NCI-H1417 (cell line): ENCODE measurements around the gene EDIL3.
"Not testable (repeated sequence)": the region's sequence is repeated elsewhere in the genome, so short reads cannot be mapped to it uniquely, and the experiment has no call there.

Experiments
- DNase-seq, 3 experiments: peaks; one replicate each; lab custom pipeline; 2025; lab: John Stamatoyannopoulos, UW

Gene EDIL3

GRCh38 chr5:84378961-84379360 is 5.7 kb downstream of the EDIL3 start:
- DNase-seq = no peak

- DNase-seq = peak in 1 of 3 experiments; percentile 1
These were observed 6.3 kb downstream of the EDIL3 start for GRCh38 chr5:84378420-84378819.

- no peak for DNase-seq
These were observed 8.3 kb downstream of the EDIL3 start for GRCh38 chr5:84376346-84376745.

- no peak for DNase-seq
These were observed 10.1 kb downstream of the EDIL3 start for GRCh38 chr5:84374568-84374967.

GRCh38 chr5:84373506-84373905 is 11.2 kb downstream of the EDIL3 start:
- no peak for DNase-seq

GRCh38 chr5:84372066-84372695 is 12.5 kb downstream of the EDIL3 start:
- DNase-seq = no peak

GRCh38 chr5:84370176-84370575 is 14.5 kb downstream of the EDIL3 start:
- peak in 2 of 3 experiments; percentile 24 to 69 for DNase-seq

- no peak for DNase-seq
These were observed 20.6 kb downstream of the EDIL3 start for GRCh38 chr5:84364043-84364442.

GRCh38 chr5:84362061-84362720 is 22.5 kb downstream of the EDIL3 start:
- DNase-seq = no peak

- no peak for DNase-seq
These were observed 23.1 kb downstream of the EDIL3 start for GRCh38 chr5:84361572-84361971.

- no peak for DNase-seq
These were observed 24.6 kb downstream of the EDIL3 start for GRCh38 chr5:84360056-84360455.

GRCh38 chr5:84354101-84354500 is 30.6 kb downstream of the EDIL3 start:
- no peak for DNase-seq

- DNase-seq = peak in 1 of 3 experiments; percentile 9
These were observed 39.9 kb downstream of the EDIL3 start for GRCh38 chr5:84344788-84345187.

- no peak for DNase-seq
These were observed 41.5 kb downstream of the EDIL3 start for GRCh38 chr5:84343171-84343570.

GRCh38 chr5:84332106-84332505 is 52.6 kb downstream of the EDIL3 start:
- DNase-seq = no peak

GRCh38 chr5:84327591-84327990 is 57.1 kb downstream of the EDIL3 start:
- no peak for DNase-seq

GRCh38 chr5:84322646-84323045 is 62.0 kb downstream of the EDIL3 start:
- DNase-seq = no peak

GRCh38 chr5:84317826-84318225 is 66.9 kb downstream of the EDIL3 start:
- not testable (repeated sequence) for DNase-seq

- DNase-seq = not testable (repeated sequence)
These were observed 72.4 kb downstream of the EDIL3 start for GRCh38 chr5:84312280-84312679.

- DNase-seq = not testable (repeated sequence)
These were observed 74.8 kb downstream of the EDIL3 start for GRCh38 chr5:84309850-84310249.

GRCh38 chr5:84306601-84307000 is 78.1 kb downstream of the EDIL3 start:
- no peak for DNase-seq

GRCh38 chr5:84304599-84304998 is 80.1 kb downstream of the EDIL3 start:
- DNase-seq = no peak

GRCh38 chr5:84303315-84303714 is 81.4 kb downstream of the EDIL3 start:
- DNase-seq = no peak

- no peak for DNase-seq
These were observed 83.1 kb downstream of the EDIL3 start for GRCh38 chr5:84301535-84301934.
